Muscle of leg (tissue), 11 donors: ENCODE results near the gene MMP20. TPM values are rescaled to one million over a fixed set of nuclear protein-coding genes. Genes with fewer than 3 reads are reported as not detected.

Source experiments
- DNase-seq: peaks from one replicate; pipeline ENCODE4 v3.0.0; 2013
- H3K27ac ChIP-seq: one replicate; pipeline ENCODE4 v1.5.1; 2013; ENCODE audit warnings: mild to moderate bottlenecking, low read length, control low read depth
- H3K27me3 ChIP-seq: one replicate; pipeline ENCODE4 v1.6.1; 2013; ENCODE audit warnings: low read length; ENCODE audit not compliant: control insufficient read depth, insufficient read depth
- H3K36me3 ChIP-seq: one replicate; pipeline ENCODE4 v1.6.1; 2013; ENCODE audit warnings: low read length; ENCODE audit not compliant: control insufficient read depth, insufficient read depth
- H3K4me1 ChIP-seq: one replicate; pipeline ENCODE4 v1.6.1; 2013; ENCODE audit warnings: low read length; ENCODE audit not compliant: control insufficient read depth, insufficient read depth
- H3K4me3 ChIP-seq: one replicate; pipeline ENCODE4 v1.5.1; 2013; ENCODE audit warnings: low read length, control low read depth
- H3K9me3 ChIP-seq: replicated peaks from 2 replicates; pipeline ENCODE4 v1.6.1; 2013; ENCODE audit warnings: low read depth, low read length; ENCODE audit not compliant: control insufficient read depth
- WGBS: methylation state at CpG from one replicate; pipeline ENCODE4 v1.1.5; 2013; ENCODE audit warnings: missing lambda C conversion rate; ENCODE audit not compliant: insufficient coverage; 5-methylcytosine and 5-hydroxymethylcytosine counted together
- polyA plus RNA-seq, 8 donors: library from polyadenylated mRNA; unstranded; fragments of 120-200 nt; gene quantifications; one replicate each; pipeline versions ENCODE4 v1.2.1 to v1.2.3, GENCODE V29; 2013; ENCODE audit warnings: inconsistent platforms in 1 of 8, low replicate concordance in 1 of 8; ENCODE audit not compliant: insufficient read length in 8 of 8, insufficient read depth in 1 of 8
- total RNA-seq: library from RNA; stranded (reverse); fragments of 120-200 nt; gene quantifications from one replicate; pipeline ENCODE4 v1.2.4, GENCODE V29; 2013

The MMP20 gene
- total and polyA plus RNA-seq, 9 donors = not detected

DNA sequence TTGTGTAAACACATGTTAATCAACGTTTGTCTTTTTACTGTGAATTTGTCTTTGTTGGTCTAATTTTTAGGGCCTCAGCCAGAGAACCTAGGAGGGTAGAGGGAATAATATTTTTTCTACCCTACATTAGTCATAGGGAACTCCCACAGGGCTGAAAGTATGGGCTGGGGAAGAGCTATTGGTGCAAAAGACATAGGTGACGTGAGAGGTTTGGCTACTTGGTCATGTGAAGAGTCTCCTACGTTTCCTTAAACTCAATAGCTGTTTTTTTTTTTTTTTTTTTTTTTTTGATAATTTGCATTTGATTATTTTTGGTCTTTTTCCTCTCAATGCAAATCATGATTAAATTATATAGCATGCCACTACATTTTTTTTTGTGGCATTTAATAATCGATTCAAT, 78.7 kb downstream of the MMP20 start:
- H3K4me1 ChIP-seq = no peaks in the 10 kb centered on the region
- H3K9me3 ChIP-seq = no peaks in the 10 kb centered on the region
- no CpG with 5 or more reads among the region's 4 CpGs for WGBS
- H3K36me3 ChIP-seq = no peaks in the 10 kb centered on the region
- H3K4me3 ChIP-seq = no peak overlapping the region
- DNase-seq = no peak
- no peak overlapping the region for H3K27ac ChIP-seq
- H3K27me3 ChIP-seq = no peaks in the 10 kb centered on the region

DNA sequence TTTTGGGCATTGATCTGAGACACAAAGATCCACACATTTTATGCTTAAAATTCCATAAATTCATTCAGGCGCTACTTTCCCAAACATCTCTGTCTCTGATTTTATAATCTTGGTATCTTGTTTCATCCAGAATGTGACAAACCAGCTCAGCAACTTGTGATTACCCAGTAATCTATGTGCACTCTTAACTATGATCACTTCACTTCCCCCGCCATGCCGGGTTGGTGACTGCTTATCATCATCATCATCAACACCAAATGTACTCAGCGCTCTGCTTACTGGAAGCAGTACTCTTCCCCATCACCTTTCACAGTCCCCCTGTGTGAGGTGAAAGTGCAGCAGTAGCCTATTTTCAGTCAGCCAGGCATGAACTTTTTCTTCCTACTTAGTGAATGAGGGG, 79.4 kb downstream of the MMP20 start:
- DNase-seq = no peak
- Histone ChIP-seq H3K4me1 (no peaks in the 10 kb centered on the region), H3K4me3 (no peak overlapping the region), H3K27me3 (no peaks in the 10 kb centered on the region), H3K27ac (no peak overlapping the region), H3K36me3 (no peaks in the 10 kb centered on the region), H3K9me3 (no peaks in the 10 kb centered on the region)
- WGBS = 75% methylated on average over 3 of the region's 4 CpGs

GRCh38 chr11:102544594-102544993, 80.5 kb downstream of the MMP20 start:
- no CpG with 5 or more reads among the region's 1 CpG for WGBS
- Histone ChIP-seq H3K4me3 (no peak overlapping the region), H3K4me1 (no peaks in the 10 kb centered on the region), H3K9me3 (no peaks in the 10 kb centered on the region), H3K27ac (no peak overlapping the region), H3K36me3 (no peaks in the 10 kb centered on the region), H3K27me3 (no peaks in the 10 kb centered on the region)
- no peak for DNase-seq

GRCh38 chr11:102539567-102539966, 85.6 kb downstream of the MMP20 start:
- Histone ChIP-seq H3K27ac (no peak overlapping the region), H3K9me3 (no peaks in the 10 kb centered on the region), H3K4me1 (no peaks in the 10 kb centered on the region), H3K36me3 (no peaks in the 10 kb centered on the region), H3K27me3 (no peaks in the 10 kb centered on the region), H3K4me3 (no peak overlapping the region)
- no peak for DNase-seq
- no CpG with 5 or more reads among the region's 2 CpGs for WGBS

DNA sequence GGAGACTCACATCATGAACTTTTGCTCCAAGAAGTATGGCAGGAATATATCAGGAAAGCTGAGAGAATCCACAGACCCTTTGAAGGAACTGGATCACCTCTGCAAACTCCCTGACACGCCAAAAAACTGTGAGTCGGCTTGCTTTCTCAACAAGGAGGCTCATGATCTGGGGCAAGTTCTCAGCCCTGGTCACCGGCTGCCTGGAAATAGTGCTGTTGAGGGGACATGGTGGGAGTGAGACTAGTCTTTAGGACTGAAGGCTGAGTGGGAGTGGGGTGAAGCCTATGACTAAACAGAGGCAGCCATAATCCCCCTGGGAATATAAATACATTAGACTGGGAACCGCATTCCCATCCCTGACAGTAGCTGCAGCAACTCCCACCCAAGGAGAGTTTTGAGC, 86.2 kb downstream of the MMP20 start:
- WGBS = 94% methylated on average over 3 of the region's 4 CpGs
- H3K4me1 ChIP-seq = no peaks in the 10 kb centered on the region
- H3K27me3 ChIP-seq = no peaks in the 10 kb centered on the region
- no peak overlapping the region for H3K4me3 ChIP-seq
- H3K36me3 ChIP-seq = no peaks in the 10 kb centered on the region
- H3K9me3 ChIP-seq = no peaks in the 10 kb centered on the region
- no peak for DNase-seq
- no peak overlapping the region for H3K27ac ChIP-seq

- DNase-seq = no peak
- H3K4me3 ChIP-seq = no peak overlapping the region
- 73% methylated on average over 4 of the region's 6 CpGs for WGBS
- no peaks in the 10 kb centered on the region for H3K27me3 ChIP-seq
- H3K4me1 ChIP-seq = no peaks in the 10 kb centered on the region
- no peak overlapping the region for H3K27ac ChIP-seq
- no peaks in the 10 kb centered on the region for H3K36me3 ChIP-seq
- no peaks in the 10 kb centered on the region for H3K9me3 ChIP-seq
Measured at GRCh38 chr11:102534261-102534872, 90.8 kb downstream of the MMP20 start.

GRCh38 chr11:102530558-102530957, 94.6 kb downstream of the MMP20 start, which contains the start of gene MMP7:
TSS of gene MMP7 (minus strand) at chr11:102530747. CDS start at chr11:102530700, 47 bp downstream.
- no peak within 1 kb of the TSS for H3K27ac ChIP-seq
- 71% methylated on average over 2 of the region's 8 CpGs for WGBS
- H3K9me3 ChIP-seq = no peaks in the 10 kb centered on the region

GRCh38 chr11:102528618-102529017, 96.5 kb downstream of the MMP20 start:
- H3K27ac ChIP-seq = no peak overlapping the region
- no peaks in the 10 kb centered on the region for H3K36me3 ChIP-seq
- H3K4me3 ChIP-seq = no peak overlapping the region
- DNase-seq = no peak
- H3K9me3 ChIP-seq = no peaks in the 10 kb centered on the region
- H3K27me3 ChIP-seq = no peaks in the 10 kb centered on the region
- no peaks in the 10 kb centered on the region for H3K4me1 ChIP-seq

More at GRCh38 chr11:102530558-102530957, 94.6 kb downstream of the MMP20 start, which contains the start of gene MMP7:
- Histone ChIP-seq H3K36me3 (no peaks in the 10 kb centered on the region), H3K4me3 (no peak within 1 kb of the TSS), H3K4me1 (no peaks in the 10 kb centered on the region), H3K27me3 (no peaks in the 10 kb centered on the region)
- DNase-seq = no peak

DNA sequence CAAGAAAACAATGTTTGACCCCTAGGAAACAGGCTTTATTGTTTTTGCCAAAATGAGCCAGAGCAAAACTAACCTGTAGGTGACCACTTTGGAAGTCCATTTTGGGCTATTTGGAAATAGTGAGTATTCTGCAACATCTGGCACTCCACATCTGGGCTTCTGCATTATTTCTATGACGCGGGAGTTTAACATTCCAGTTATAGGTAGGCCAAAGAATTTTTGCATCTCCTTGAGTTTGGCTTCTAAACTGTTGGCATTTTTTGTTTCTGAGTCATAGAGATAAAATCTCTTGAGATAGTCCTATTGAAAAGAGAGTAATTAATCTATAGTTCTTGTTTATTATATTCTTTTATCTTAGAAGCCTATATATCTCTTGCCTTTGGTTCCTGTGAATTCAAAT, 97.4 kb downstream of the MMP20 start:
- no peak overlapping the region for H3K27ac ChIP-seq
- no peaks in the 10 kb centered on the region for H3K27me3 ChIP-seq
- H3K4me3 ChIP-seq = no peak overlapping the region
- no peaks in the 10 kb centered on the region for H3K36me3 ChIP-seq
- no peak for DNase-seq
- H3K9me3 ChIP-seq = no peaks in the 10 kb centered on the region
- no peaks in the 10 kb centered on the region for H3K4me1 ChIP-seq
- no CpG with 5 or more reads among the region's 2 CpGs for WGBS

DNA sequence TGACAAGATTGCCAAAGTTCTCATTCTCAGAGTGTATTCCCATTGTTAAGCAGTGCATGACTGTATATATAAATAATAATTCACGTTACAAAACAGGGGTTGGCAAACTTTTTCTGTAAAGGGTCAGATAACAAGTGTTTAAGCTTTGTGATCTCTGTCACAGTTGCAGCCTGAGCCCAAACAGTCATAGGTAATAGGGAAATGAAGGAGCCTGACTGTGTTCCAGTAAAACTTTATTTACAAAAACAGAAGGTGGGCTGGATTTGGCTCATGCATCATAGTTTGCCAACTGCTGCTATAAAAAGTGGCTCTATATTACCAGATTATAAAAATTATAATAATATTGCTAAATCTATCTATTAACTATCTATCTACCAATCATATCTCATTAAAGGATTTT, 98.1 kb downstream of the MMP20 start:
- no peak overlapping the region for H3K4me3 ChIP-seq

More for the DNA sequence above, 98.1 kb downstream of the MMP20 start:
- Histone ChIP-seq H3K9me3 (no peaks in the 10 kb centered on the region), H3K4me1 (no peaks in the 10 kb centered on the region), H3K27ac (no peak overlapping the region), H3K27me3 (no peaks in the 10 kb centered on the region), H3K36me3 (no peaks in the 10 kb centered on the region)
- DNase-seq = no peak
- WGBS = no CpG with 5 or more reads among the region's 1 CpG
